Measurements from ENCODE around the gene POR. TPM values are rescaled to one million over a fixed set of nuclear protein-coding genes. Genes with fewer than 3 reads are reported as not detected.
A peak's percentile ranks its signal among the peaks of the same experiment; 100 is the strongest.

Gene POR
- total and polyA plus RNA-seq, 2 of the 8 experiments (the other 6 are each of a cell fraction or from before 2014, with no cell fraction given), result 98.7 to 144 TPM

GRCh38 chr7:75881436-75882095 is 33.4 kb upstream of the POR start:
- Histone ChIP-seq H3K18ac (ENCODE audit: extremely low read depth, low read length) (no peak overlapping the region), H3K9ac (replicated peaks in 1 of 4; ENCODE audit: extremely low read depth in 1 of 4, low read depth in 3 of 4, low read length in 3 of 4) (no peak overlapping the region; a peak in 3 of 7 replicates), H3K79me1 (ENCODE audit: low read depth, low read length) (no peaks in the 10 kb centered on the region; the same call in none of the 2 replicates), H3K23ac (ENCODE audit: insufficient read length) (no peak overlapping the region), H3K36me3 (ENCODE audit: control insufficient read depth in 2 of 4, insufficient read depth in 4 of 4, low read length in 3 of 4) (peaks cover 21 to 56% (median 42%) of the 10 kb centered on the region in 4 experiments), H2AK5ac (ENCODE audit: low read depth, low read length) (no peak overlapping the region), H2BK120ac (replicated peaks; ENCODE audit: low read depth, low read length) (no peak overlapping the region), H3K4me1 (replicated peaks in 1 of 4; ENCODE audit: control insufficient read depth in 3 of 4, insufficient read depth in 4 of 4, low read length in 3 of 4) (peaks cover 5 to 11% (median 9%) of the 10 kb centered on the region in 4 experiments), H3K9me3 (ENCODE audit: insufficient read depth in 2 of 2, low read depth in 1 of 2, low read length in 1 of 2) (no peaks in the 10 kb centered on the region), H2BK20ac (ENCODE audit: low read length) (no peak overlapping the region), H3K79me2 (ENCODE audit: control insufficient read depth in 1 of 2, insufficient read depth in 2 of 2, low read length in 2 of 2) (peaks cover 0 to 15% of the 10 kb centered on the region in 2 experiments; a peak in 2 of 4 replicates), H3K27me3 (replicated peaks in 1 of 4; ENCODE audit: control insufficient read depth in 3 of 4, extremely low read depth in 1 of 4, insufficient read depth in 3 of 4, low read length in 3 of 4) (peaks cover 0 to 8% (median under 1%) of the 10 kb centered on the region in 4 experiments; a peak in 1 of 7 replicates), H3K4me2 (ENCODE audit: insufficient read depth in 1 of 2, low read depth in 2 of 2, low read length in 2 of 2) (peak overlapping the region in 1 of 2 experiments; percentile 29; a peak in 2 of 4 replicates), H4K8ac (ENCODE audit: extremely low read depth, insufficient read depth, low read length) (no peak overlapping the region), H2AFZ (ENCODE audit: low read length) (no peak overlapping the region), H4K91ac (replicated peaks; ENCODE audit: insufficient read length, low read length) (no peak overlapping the region), H3K4me3 (ENCODE audit: extremely low read depth in 1 of 4, insufficient read depth in 2 of 4, low read depth in 3 of 4, low read length in 4 of 4) (no peak overlapping the region), H3K23me2 (ENCODE audit: low read depth, low read length) (peaks cover 11% of the 10 kb centered on the region), H4K5ac (ENCODE audit: insufficient read length, low read depth, low read length) (no peak overlapping the region), H3K14ac (ENCODE audit: insufficient read length) (no peak overlapping the region), H2BK15ac (ENCODE audit: low read length) (no peak overlapping the region), H3K4ac (replicated peaks; ENCODE audit: insufficient read length, low read depth, low read length) (no peak overlapping the region), H4K20me1 (replicated peaks in 1 of 2; ENCODE audit: control insufficient read depth in 1 of 2, insufficient read depth in 2 of 2, low read length in 2 of 2) (peaks cover 8 to 23% of the 10 kb centered on the region in 2 experiments), H2BK12ac (ENCODE audit: low read depth, low read length) (no peak overlapping the region), H3K27ac (ENCODE audit: low read depth, low read length) (no peak overlapping the region), H2BK5ac (ENCODE audit: low read depth, low read length) (no peak overlapping the region), H3K56ac (replicated peaks; ENCODE audit: insufficient read length, low read depth, low read length) (no peak overlapping the region)
- CTCF ChIA-PET (ENCODE audit: partially characterized antibody), result no interaction called here
- FAIRE-seq, result no peak
- WGBS, 2 experiments (ENCODE audit: extremely low coverage in 1 of 2, insufficient coverage in 1 of 2, insufficient read length in 1 of 2, insufficient replicate concordance in 2 of 2, low coverage in 1 of 2, low lambda C conversion rate in 2 of 2, missing lambda C conversion rate in 1 of 2), result 86% methylated on average over 23 of the region's 23 CpGs; no CpG with 5 or more reads in 1 of the 2 experiments
- DNase-seq (ENCODE audit: low read depth in 1 of 2, low spot score in 2 of 2), result peak in 1 of 2 experiments; percentile 73
- POLR2A ChIA-PET (ENCODE audit: partially characterized antibody), result interaction anchor here (0.8 to 1.3 kb wide), 2 partner anchors 12 to 34 kb away, joined by 4 read pairs; no protein-coding TSS in a partner anchor
- no peak for TF ChIP-seq JUND (IDR thresholded peaks at IDR 0.05; ENCODE audit: low read length)
- no peak for TF ChIP-seq KDM4A (IDR thresholded peaks at IDR 0.05; ENCODE audit: low read depth, low read length, severe bottlenecking)
- TF ChIP-seq JUN (IDR thresholded peaks at IDR 0.05; ENCODE audit: low read depth, low read length), result no peak
- TF ChIP-seq HDAC2 (IDR thresholded peaks at IDR 0.05; ENCODE audit: borderline replicate concordance in 1 of 2, low read depth in 2 of 2, low read length in 2 of 2), result peak in 1 of 2 experiments; percentile 37; a peak in 1 of 4 replicates
- TF ChIP-seq, protein P1, sequence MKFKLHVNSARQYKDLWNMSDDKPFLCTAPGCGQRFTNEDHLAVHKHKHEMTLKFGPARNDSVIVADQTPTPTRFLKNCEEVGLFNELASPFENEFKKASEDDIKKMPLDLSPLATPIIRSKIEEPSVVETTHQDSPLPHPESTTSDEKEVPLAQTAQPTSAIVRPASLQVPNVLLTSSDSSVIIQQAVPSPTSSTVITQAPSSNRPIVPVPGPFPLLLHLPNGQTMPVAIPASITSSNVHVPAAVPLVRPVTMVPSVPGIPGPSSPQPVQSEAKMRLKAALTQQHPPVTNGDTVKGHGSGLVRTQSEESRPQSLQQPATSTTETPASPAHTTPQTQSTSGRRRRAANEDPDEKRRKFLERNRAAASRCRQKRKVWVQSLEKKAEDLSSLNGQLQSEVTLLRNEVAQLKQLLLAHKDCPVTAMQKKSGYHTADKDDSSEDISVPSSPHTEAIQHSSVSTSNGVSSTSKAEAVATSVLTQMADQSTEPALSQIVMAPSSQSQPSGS (IDR thresholded peaks at IDR 0.05; ENCODE audit: low read length), result 0 out of 2 replicates have a peak, but pooled peaks have one; percentile 16
- TF ChIP-seq CHD1 (IDR thresholded peaks at IDR 0.05; ENCODE audit: low read depth, low read length), result no peak
- TF ChIP-seq NANOG (IDR thresholded peaks at IDR 0.05; ENCODE audit: insufficient read depth, low read depth, low read length, poor library complexity, severe bottlenecking), result peak; percentile 75
- TF ChIP-seq SP1 (IDR thresholded peaks at IDR 0.05; ENCODE audit: low read depth, low read length), result no peak
- TF ChIP-seq SP2 (IDR thresholded peaks at IDR 0.05; ENCODE audit: low read length), result no peak
- TF ChIP-seq MAFK (IDR thresholded peaks at IDR 0.05; ENCODE audit: low read depth, low read length), result no peak
